H1 (cell line): ENCODE measurements around the gene DFFB.

Experiments used
- CEBPB ChIP-seq: IDR thresholded peaks from 2 replicates; pipeline ENCODE4 v1.6.1; 2012; ENCODE audit warnings: low read depth, low read length
- JUND ChIP-seq: IDR thresholded peaks from 2 replicates; pipeline ENCODE4 v1.6.1; 2011; ENCODE audit warnings: mild to moderate bottlenecking, improper control_type of control experiment, low read length
- MAX ChIP-seq: IDR thresholded peaks from 2 replicates; pipeline ENCODE4 v1.6.1; 2012; ENCODE audit warnings: inconsistent platforms
- POLR2AphosphoS5 ChIP-seq: IDR thresholded peaks from 2 replicates; pipeline ENCODE4 v1.6.1; 2011; ENCODE audit warnings: low read depth, low read length
- TAF1 ChIP-seq: IDR thresholded peaks from 2 replicates; pipeline ENCODE4 v1.6.1; 2011; ENCODE audit warnings: mild to moderate bottlenecking, low read depth, low read length
- TF ChIP-seq, protein P1 (sequence below), 3 experiments: IDR thresholded peaks; 1 replicate in 2 of 3; 2 replicates in 1 of 3; pipeline versions ENCODE4 v1.5.1 to v1.6.1; 2011; ENCODE audit warnings: low read length in 3 of 3, mild to moderate bottlenecking in 3 of 3, inconsistent platforms in 2 of 3, low read depth in 1 of 3, moderate library complexity in 1 of 3; ENCODE audit not compliant: insufficient read depth in 1 of 3; ENCODE audit errors: control extremely low read depth in 1 of 3

GRCh38 chr1:3900969-3901529 lies 43.8 kb downstream of the DFFB start:
- TF ChIP-seq, protein P1, sequence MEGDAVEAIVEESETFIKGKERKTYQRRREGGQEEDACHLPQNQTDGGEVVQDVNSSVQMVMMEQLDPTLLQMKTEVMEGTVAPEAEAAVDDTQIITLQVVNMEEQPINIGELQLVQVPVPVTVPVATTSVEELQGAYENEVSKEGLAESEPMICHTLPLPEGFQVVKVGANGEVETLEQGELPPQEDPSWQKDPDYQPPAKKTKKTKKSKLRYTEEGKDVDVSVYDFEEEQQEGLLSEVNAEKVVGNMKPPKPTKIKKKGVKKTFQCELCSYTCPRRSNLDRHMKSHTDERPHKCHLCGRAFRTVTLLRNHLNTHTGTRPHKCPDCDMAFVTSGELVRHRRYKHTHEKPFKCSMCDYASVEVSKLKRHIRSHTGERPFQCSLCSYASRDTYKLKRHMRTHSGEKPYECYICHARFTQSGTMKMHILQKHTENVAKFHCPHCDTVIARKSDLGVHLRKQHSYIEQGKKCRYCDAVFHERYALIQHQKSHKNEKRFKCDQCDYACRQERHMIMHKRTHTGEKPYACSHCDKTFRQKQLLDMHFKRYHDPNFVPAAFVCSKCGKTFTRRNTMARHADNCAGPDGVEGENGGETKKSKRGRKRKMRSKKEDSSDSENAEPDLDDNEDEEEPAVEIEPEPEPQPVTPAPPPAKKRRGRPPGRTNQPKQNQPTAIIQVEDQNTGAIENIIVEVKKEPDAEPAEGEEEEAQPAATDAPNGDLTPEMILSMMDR (IDR thresholded peaks at IDR 0.05; ENCODE audit: control extremely low read depth in 1 of 3, insufficient read depth in 1 of 3, low read depth in 1 of 3, low read length in 3 of 3): no peak
- peak; percentile 5; the same call in 1 of the 2 replicates for TF ChIP-seq POLR2AphosphoS5
- TF ChIP-seq MAX: peak; percentile 66
- no peak for TF ChIP-seq JUND
- no peak for TF ChIP-seq TAF1
- no peak for TF ChIP-seq CEBPB
